HG03439 (cell line): ENCODE results near the gene SDK1.
"Not testable (repeated sequence)": the region's sequence is repeated elsewhere in the genome, so short reads cannot be mapped to it uniquely, and the experiment has no call there.

Source experiments
- ATAC-seq: cut with Tn5 transposase; IDR thresholded peaks from one replicate; pipeline ENCODE4 v1.9.1; 2021; ENCODE audit warnings: mild to moderate bottlenecking, moderate library complexity; ENCODE audit not compliant: unreplicated experiment

Gene SDK1

GRCh38 chr7:3712841-3713240 lies 411.8 kb downstream of the SDK1 start:
- ATAC-seq, result no peak

- no peak for ATAC-seq
These were observed 420.4 kb downstream of the SDK1 start for GRCh38 chr7:3721422-3721821.

GRCh38 chr7:3722396-3722922 lies 421.4 kb downstream of the SDK1 start:
- ATAC-seq, result no peak

- ATAC-seq, result no peak
These were observed 424.4 kb downstream of the SDK1 start for GRCh38 chr7:3725155-3726059.

- no peak for ATAC-seq
These were observed 429.2 kb downstream of the SDK1 start for GRCh38 chr7:3730276-3730675.

- ATAC-seq, result no peak
These were observed 431.4 kb downstream of the SDK1 start for GRCh38 chr7:3732395-3733005.

GRCh38 chr7:3733541-3734140 lies 432.6 kb downstream of the SDK1 start:
- ATAC-seq, result no peak

- ATAC-seq, result no peak
These were observed 437.9 kb downstream of the SDK1 start for GRCh38 chr7:3738964-3739363.

GRCh38 chr7:3739983-3740382 lies 438.9 kb downstream of the SDK1 start:
- ATAC-seq, result no peak

GRCh38 chr7:3747467-3747866 lies 446.4 kb downstream of the SDK1 start:
- no peak for ATAC-seq

GRCh38 chr7:3748389-3748788 lies 447.3 kb downstream of the SDK1 start:
- no peak for ATAC-seq

GRCh38 chr7:3753868-3754267 lies 452.8 kb downstream of the SDK1 start:
- ATAC-seq, result no peak

- no peak for ATAC-seq
These were observed 453.7 kb downstream of the SDK1 start for GRCh38 chr7:3754493-3755341.

- ATAC-seq, result not testable (repeated sequence)
These were observed 454.9 kb downstream of the SDK1 start for GRCh38 chr7:3755778-3756453.

- no peak for ATAC-seq
These were observed 456.0 kb downstream of the SDK1 start for GRCh38 chr7:3757059-3757458.

GRCh38 chr7:3760651-3761050 lies 459.6 kb downstream of the SDK1 start:
- ATAC-seq, result no peak

GRCh38 chr7:3762146-3762831 lies 461.2 kb downstream of the SDK1 start:
- ATAC-seq, result no peak

GRCh38 chr7:3767917-3768777 lies 467.1 kb downstream of the SDK1 start:
- ATAC-seq, result no peak

GRCh38 chr7:3771906-3772305 lies 470.9 kb downstream of the SDK1 start:
- no peak for ATAC-seq
